B cell (primary cell): Measurements from ENCODE around the gene GATAD2A.

Source experiments
- CTCF ChIP-seq: fragments of 200-600 bp; IDR thresholded peaks from one replicate; pipeline ENCODE4 v1.8.0; 2022; ENCODE audit warnings: antibody characterized with exemption, mild to moderate bottlenecking
- EZH2 ChIP-seq: IDR thresholded peaks from 2 replicates; pipeline ENCODE4 v1.6.1; 2012; ENCODE audit warnings: borderline replicate concordance, low read depth, mild to moderate bottlenecking, moderate library complexity, low read length; ENCODE audit not compliant: insufficient read depth, poor library complexity, severe bottlenecking

GRCh38 chr19:19538061-19538784 lies 132.7 kb downstream of the GATAD2A start, which contains the start of gene CILP2:
- TF ChIP-seq CTCF (no peak), EZH2 (no peak)
